ENCODE results near the gene RFWD3. TPM values are rescaled to one million over a fixed set of nuclear protein-coding genes. Genes with fewer than 3 reads are reported as not detected.

Gene RFWD3
- total RNA-seq, 1 experiment from 2014 or later, result 53.7 TPM

GRCh38 chr16:74649839-74650504 lies 16.7 kb downstream of the RFWD3 start:
- BruUV-seq (replicated peaks), result TSS peak; percentile 48
- Histone ChIP-seq H3K4me1 (ENCODE audit: control insufficient read depth, insufficient read depth, low read length) (no peaks in the 10 kb centered on the region), H3K4me3 (ENCODE audit: low read depth in 2 of 2, low read length in 2 of 2) (no peak overlapping the region), H3K27ac (ENCODE audit: low read length) (no peak overlapping the region), H3K9me3 (ENCODE audit: control insufficient read depth, insufficient read depth, low read depth, low read length) (no peaks in the 10 kb centered on the region), H3K27me3 (ENCODE audit: control insufficient read depth, insufficient read depth, low read length) (no peaks in the 10 kb centered on the region), H3K36me3 (ENCODE audit: control insufficient read depth, insufficient read depth, low read length) (peaks cover 20% of the 10 kb centered on the region; the same call in 1 of the 2 replicates)
- ATAC-seq, result no peak
- ChIA-PET POLR2A (interaction anchor here (0.7 kb wide), 1 partner anchor 19 kb away, joined by 3 read pairs; no protein-coding TSS in a partner anchor), CTCF (interaction anchor here (0.6 to 0.7 kb wide), 3 partner anchors 53 to 88 kb away, joined by 3 to 5 read pairs (median 5); no protein-coding TSS in a partner anchor)
- in situ Hi-C loops (cut with HindIII; ENCODE audit: low pct_unique_long_range_greater_than_20kb, low sequenced_read_pairs), result no loop called here
- TF ChIP-seq POLR2AphosphoS5 (IDR thresholded peaks at IDR 0.05; ENCODE audit: low read depth, low read length) (no peak), SIN3A (IDR thresholded peaks at IDR 0.05; ENCODE audit: borderline replicate concordance, insufficient read depth, low read depth, low read length) (no peak), TCF7L2 (IDR thresholded peaks at IDR 0.05; ENCODE audit: low read depth, low read length) (no peak)
- TF ChIP-seq, protein P1, sequence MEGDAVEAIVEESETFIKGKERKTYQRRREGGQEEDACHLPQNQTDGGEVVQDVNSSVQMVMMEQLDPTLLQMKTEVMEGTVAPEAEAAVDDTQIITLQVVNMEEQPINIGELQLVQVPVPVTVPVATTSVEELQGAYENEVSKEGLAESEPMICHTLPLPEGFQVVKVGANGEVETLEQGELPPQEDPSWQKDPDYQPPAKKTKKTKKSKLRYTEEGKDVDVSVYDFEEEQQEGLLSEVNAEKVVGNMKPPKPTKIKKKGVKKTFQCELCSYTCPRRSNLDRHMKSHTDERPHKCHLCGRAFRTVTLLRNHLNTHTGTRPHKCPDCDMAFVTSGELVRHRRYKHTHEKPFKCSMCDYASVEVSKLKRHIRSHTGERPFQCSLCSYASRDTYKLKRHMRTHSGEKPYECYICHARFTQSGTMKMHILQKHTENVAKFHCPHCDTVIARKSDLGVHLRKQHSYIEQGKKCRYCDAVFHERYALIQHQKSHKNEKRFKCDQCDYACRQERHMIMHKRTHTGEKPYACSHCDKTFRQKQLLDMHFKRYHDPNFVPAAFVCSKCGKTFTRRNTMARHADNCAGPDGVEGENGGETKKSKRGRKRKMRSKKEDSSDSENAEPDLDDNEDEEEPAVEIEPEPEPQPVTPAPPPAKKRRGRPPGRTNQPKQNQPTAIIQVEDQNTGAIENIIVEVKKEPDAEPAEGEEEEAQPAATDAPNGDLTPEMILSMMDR (IDR thresholded peaks at IDR 0.05), result no peak
- TF ChIP-seq, protein P2, sequence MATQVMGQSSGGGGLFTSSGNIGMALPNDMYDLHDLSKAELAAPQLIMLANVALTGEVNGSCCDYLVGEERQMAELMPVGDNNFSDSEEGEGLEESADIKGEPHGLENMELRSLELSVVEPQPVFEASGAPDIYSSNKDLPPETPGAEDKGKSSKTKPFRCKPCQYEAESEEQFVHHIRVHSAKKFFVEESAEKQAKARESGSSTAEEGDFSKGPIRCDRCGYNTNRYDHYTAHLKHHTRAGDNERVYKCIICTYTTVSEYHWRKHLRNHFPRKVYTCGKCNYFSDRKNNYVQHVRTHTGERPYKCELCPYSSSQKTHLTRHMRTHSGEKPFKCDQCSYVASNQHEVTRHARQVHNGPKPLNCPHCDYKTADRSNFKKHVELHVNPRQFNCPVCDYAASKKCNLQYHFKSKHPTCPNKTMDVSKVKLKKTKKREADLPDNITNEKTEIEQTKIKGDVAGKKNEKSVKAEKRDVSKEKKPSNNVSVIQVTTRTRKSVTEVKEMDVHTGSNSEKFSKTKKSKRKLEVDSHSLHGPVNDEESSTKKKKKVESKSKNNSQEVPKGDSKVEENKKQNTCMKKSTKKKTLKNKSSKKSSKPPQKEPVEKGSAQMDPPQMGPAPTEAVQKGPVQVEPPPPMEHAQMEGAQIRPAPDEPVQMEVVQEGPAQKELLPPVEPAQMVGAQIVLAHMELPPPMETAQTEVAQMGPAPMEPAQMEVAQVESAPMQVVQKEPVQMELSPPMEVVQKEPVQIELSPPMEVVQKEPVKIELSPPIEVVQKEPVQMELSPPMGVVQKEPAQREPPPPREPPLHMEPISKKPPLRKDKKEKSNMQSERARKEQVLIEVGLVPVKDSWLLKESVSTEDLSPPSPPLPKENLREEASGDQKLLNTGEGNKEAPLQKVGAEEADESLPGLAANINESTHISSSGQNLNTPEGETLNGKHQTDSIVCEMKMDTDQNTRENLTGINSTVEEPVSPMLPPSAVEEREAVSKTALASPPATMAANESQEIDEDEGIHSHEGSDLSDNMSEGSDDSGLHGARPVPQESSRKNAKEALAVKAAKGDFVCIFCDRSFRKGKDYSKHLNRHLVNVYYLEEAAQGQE (IDR thresholded peaks at IDR 0.05; ENCODE audit: insufficient read depth in 1 of 2, low read depth in 2 of 2, low read length in 1 of 2), result no peak
- no peak for DNase-seq (ENCODE audit: low read depth, low spot score)
- intact Hi-C loops (cut with micrococcal nuclease; ENCODE audit: unreplicated experiment), result no loop called here

- Histone ChIP-seq H3K9me3 (ENCODE audit: control insufficient read depth, insufficient read depth, low read depth, low read length) (no peaks in the 10 kb centered on the region), H3K27me3 (ENCODE audit: control insufficient read depth, insufficient read depth, low read length) (no peaks in the 10 kb centered on the region), H3K4me1 (ENCODE audit: control insufficient read depth, insufficient read depth, low read length) (no peaks in the 10 kb centered on the region), H3K36me3 (ENCODE audit: control insufficient read depth, insufficient read depth, low read length) (peaks cover 30% of the 10 kb centered on the region), H3K4me3 (ENCODE audit: low read depth in 2 of 2, low read length in 2 of 2) (no peak overlapping the region), H3K27ac (ENCODE audit: low read length) (no peak overlapping the region)
- ChIA-PET POLR2A (no interaction called here), CTCF (no interaction called here)
- no peak for ATAC-seq
- no TSS peak for BruUV-seq (replicated peaks)
- no peak for DNase-seq (ENCODE audit: low read depth, low spot score)
- in situ Hi-C loops (cut with HindIII; ENCODE audit: low pct_unique_long_range_greater_than_20kb, low sequenced_read_pairs), result no loop called here
- intact Hi-C loops (cut with micrococcal nuclease; ENCODE audit: unreplicated experiment), result no loop called here
- TF ChIP-seq, protein P1 (IDR thresholded peaks at IDR 0.05), result no peak
- no peak for TF ChIP-seq SIN3A (IDR thresholded peaks at IDR 0.05; ENCODE audit: borderline replicate concordance, insufficient read depth, low read depth, low read length)
- TF ChIP-seq TCF7L2 (IDR thresholded peaks at IDR 0.05; ENCODE audit: low read depth, low read length), result no peak
- TF ChIP-seq, protein P2 (IDR thresholded peaks at IDR 0.05; ENCODE audit: insufficient read depth in 1 of 2, low read depth in 2 of 2, low read length in 1 of 2), result no peak
- no peak for TF ChIP-seq POLR2AphosphoS5 (IDR thresholded peaks at IDR 0.05; ENCODE audit: low read depth, low read length)
Measured at GRCh38 chr16:74641969-74642368, 24.7 kb downstream of the RFWD3 start.

Measured in Panc1 (cell line).